SK-N-SH (cell line): ENCODE data around the gene BCL2L13. TPM values are rescaled to one million over a fixed set of nuclear protein-coding genes. Genes with fewer than 3 reads are reported as not detected.

Experiments
- CTCF ChIA-PET: fragments of 300-600, 350-600 bp; formaldehyde crosslinking; extraction: SDS; loops from one replicate; lab custom pipeline; 2021; lab: Yijun Ruan, JAX
- POLR2A ChIA-PET: fragments of 350-600 bp; sonication (Branson Sonifier 250); formaldehyde crosslinking; extraction: SDS; loops from one replicate; lab custom pipeline; 2020; ENCODE audit warnings: antibody characterized with exemption, inconsistent platforms; lab: Yijun Ruan, JAX
- DNase-seq: peaks from one replicate; pipeline ENCODE4 v3.0.0; 2012
- H2AFZ ChIP-seq: fragments of 200-600 bp; sonication (generic); 2 replicates; pipeline ENCODE4 v1.8.1; 2016; ENCODE audit warnings: antibody characterized with exemption, mild to moderate bottlenecking, low read depth
- H3F3A ChIP-seq: fragments of 200-600 bp; sonication (generic); replicated peaks from 2 replicates; pipeline ENCODE3; 2016; ENCODE audit warnings: antibody characterized with exemption, mild to moderate bottlenecking; ENCODE audit not compliant: insufficient read depth
- H3K27ac ChIP-seq, 2 experiments: fragments of 200-500 bp in 1 of 2; fragments of 200-600 bp in 1 of 2; sonication (Bioruptor generic) in 1 of 2; sonication (generic), shearing (Covaris generic) in 1 of 2; 2 replicates each; pipeline versions ENCODE4 v1.5.1 to v1.6.1; 2014 to 2016; ENCODE audit warnings: low read depth in 2 of 2, inconsistent platforms in 1 of 2, low read length in 1 of 2, mild to moderate bottlenecking in 1 of 2, mixed read lengths in 1 of 2
- H3K27me3 ChIP-seq: fragments of 200-600 bp; sonication (generic), shearing (Covaris generic); 2 replicates; pipeline ENCODE4 v1.6.1; 2016; ENCODE audit warnings: mixed run types; ENCODE audit not compliant: insufficient read depth
- H3K36me3 ChIP-seq, 2 experiments: fragments of 200-500 bp in 1 of 2; fragments of 200-600 bp in 1 of 2; sonication (Bioruptor generic) in 1 of 2; sonication (generic) in 1 of 2; replicated peaks in 1 of 2; 2 replicates each; pipeline versions ENCODE3 to v1.5.1; 2014 to 2016; ENCODE audit warnings: low read length in 1 of 2, mild to moderate bottlenecking in 1 of 2; ENCODE audit not compliant: insufficient read depth in 2 of 2, control insufficient read depth in 1 of 2
- H3K4me1 ChIP-seq, 2 experiments: fragments of 200-500 bp in 1 of 2; fragments of 200-600 bp in 1 of 2; sonication (Bioruptor generic) in 1 of 2; sonication (generic), shearing (Covaris generic) in 1 of 2; 2 replicates each; pipeline versions ENCODE4 v1.5.1 to v1.6.1; 2014 to 2016; ENCODE audit warnings: low read depth in 1 of 2, low read length in 1 of 2, mixed run types in 1 of 2; ENCODE audit not compliant: insufficient read depth in 2 of 2, control insufficient read depth in 1 of 2
- H3K4me2 ChIP-seq: fragments of 200-600 bp; sonication (generic), shearing (Covaris generic); 2 replicates; pipeline ENCODE4 v1.6.1; 2017; ENCODE audit warnings: mixed run types
- H3K4me3 ChIP-seq, 2 experiments: fragments of 200-500 bp in 1 of 2; fragments of 200-600 bp in 1 of 2; sonication (Bioruptor generic) in 1 of 2; sonication (generic), shearing (Covaris generic) in 1 of 2; 2 replicates each; pipeline versions ENCODE4 v1.5.1 to v1.8.1; 2014 to 2016; ENCODE audit warnings: low read depth in 2 of 2, inconsistent platforms in 1 of 2, low read length in 1 of 2, mild to moderate bottlenecking in 1 of 2, mixed read lengths in 1 of 2, moderate library complexity in 1 of 2
- H3K79me2 ChIP-seq: fragments of 200-600 bp; sonication (generic); 2 replicates; pipeline ENCODE4 v1.8.1; 2017; ENCODE audit warnings: mild to moderate bottlenecking; ENCODE audit not compliant: insufficient read depth
- H3K9ac ChIP-seq: fragments of 200-600 bp; sonication (generic); 2 replicates; pipeline ENCODE4 v1.6.1; 2017; ENCODE audit warnings: mixed run types
- H3K9me2 ChIP-seq: fragments of 200-600 bp; sonication (generic); 2 replicates; pipeline ENCODE4 v1.6.1; 2017; ENCODE audit warnings: mixed run types
- H3K9me3 ChIP-seq: fragments of 200-600 bp; sonication (generic); 2 replicates; pipeline ENCODE4 v1.6.1; 2017; ENCODE audit warnings: mixed run types, mild to moderate bottlenecking, moderate library complexity
- H4K20me1 ChIP-seq: fragments of 200-600 bp; sonication (generic); 2 replicates; pipeline ENCODE4 v1.6.1; 2017; ENCODE audit warnings: mild to moderate bottlenecking, mixed run types; ENCODE audit not compliant: insufficient read depth
- CTCF ChIP-seq: fragments of 200-600 bp; sonication (generic); IDR thresholded peaks from 2 replicates; pipeline ENCODE4 v1.6.1; 2017; ENCODE audit warnings: antibody characterized with exemption, mild to moderate bottlenecking, moderate library complexity
- ELF1 ChIP-seq: IDR thresholded peaks from 2 replicates; pipeline ENCODE4 v1.4.0; 2012
- EZH2phosphoT487 ChIP-seq: fragments of 200-600 bp; sonication (generic); IDR thresholded peaks from 2 replicates; pipeline ENCODE4 v1.6.1; 2017; ENCODE audit warnings: low read depth, mixed run types, mild to moderate bottlenecking, antibody characterized with exemption, moderate library complexity, borderline replicate concordance
- FOSL2 ChIP-seq: IDR thresholded peaks from 2 replicates; pipeline ENCODE4 v1.4.0; 2012; ENCODE audit warnings: low read depth, mild to moderate bottlenecking, moderate library complexity, borderline replicate concordance
- FOXJ3 ChIP-seq: sonication (generic); formaldehyde crosslinking; IDR thresholded peaks from 2 replicates; pipeline ENCODE4 v1.5.1; 2020; ENCODE audit warnings: mild to moderate bottlenecking, missing genetic modification reagents
- FOXM1 ChIP-seq: IDR thresholded peaks from 2 replicates; pipeline ENCODE4 v1.4.0; 2012; ENCODE audit warnings: low read depth, mild to moderate bottlenecking
- GABPA ChIP-seq: IDR thresholded peaks from 2 replicates; pipeline ENCODE4 v1.4.0; 2012; ENCODE audit warnings: low read depth, mild to moderate bottlenecking
- JUND ChIP-seq: IDR thresholded peaks from 2 replicates; pipeline ENCODE4 v1.4.0; 2012
- NFIC ChIP-seq: IDR thresholded peaks from 2 replicates; pipeline ENCODE4 v1.4.0; 2012; ENCODE audit warnings: borderline replicate concordance
- NRF1 ChIP-seq: IDR thresholded peaks from 2 replicates; pipeline ENCODE4 v1.6.1; 2012; ENCODE audit warnings: low read depth, mild to moderate bottlenecking, low read length
- PBX3 ChIP-seq: IDR thresholded peaks from 2 replicates; pipeline ENCODE4; 2012
- REST ChIP-seq: IDR thresholded peaks from 2 replicates; pipeline ENCODE4 v1.6.1; 2012; ENCODE audit warnings: mild to moderate bottlenecking, low read depth, low read length, moderate library complexity
- RXRA ChIP-seq: IDR thresholded peaks from 2 replicates; pipeline ENCODE4 v1.4.0; 2012; ENCODE audit warnings: low read depth, mild to moderate bottlenecking, borderline replicate concordance
- SIN3A ChIP-seq: IDR thresholded peaks from 2 replicates; pipeline ENCODE4 v1.6.1; 2012; ENCODE audit warnings: low read depth, mild to moderate bottlenecking, low read length, moderate library complexity, borderline replicate concordance
- SMC3 ChIP-seq: IDR thresholded peaks from 2 replicates; pipeline ENCODE4 v1.6.1; 2012; ENCODE audit warnings: low read depth, low read length, improper control_type of control experiment
- TCF12 ChIP-seq: IDR thresholded peaks from 2 replicates; pipeline ENCODE4 v1.4.0; 2012
- YY1 ChIP-seq: IDR thresholded peaks from 2 replicates; pipeline ENCODE4 v1.4.0; 2012; ENCODE audit warnings: low read depth, mild to moderate bottlenecking
- WGBS: methylation state at CpG from one replicate; pipeline ENCODE4 v1.1.6; 2017; ENCODE audit warnings: low lambda C conversion rate; 5-methylcytosine and 5-hydroxymethylcytosine counted together
- polyA plus RNA-seq, 3 experiments: library from polyadenylated mRNA; depleted of rRNA; stranded (reverse); fragments of >200 nt; gene quantifications; 2 replicates each; pipeline ENCODE4 v1.2.3, GENCODE V29; 2012

Gene BCL2L13
- polyA plus RNA-seq, 1 of the 3 experiments (the other 2 are of a cell fraction), result 37.1 TPM

- Histone ChIP-seq H3K4me2 (no peak overlapping the region), H3K27ac (no peak overlapping the region), H3K9me2 (no peaks in the 10 kb centered on the region), H4K20me1 (no peaks in the 10 kb centered on the region), H3K4me1 (peaks cover 0 to 2% of the 10 kb centered on the region in 2 experiments; a peak in 1 of 4 replicates), H3K79me2 (no peaks in the 10 kb centered on the region), H2AFZ (no peak overlapping the region), H3K27me3 (no peaks in the 10 kb centered on the region), H3K9me3 (no peaks in the 10 kb centered on the region), H3K36me3 (peaks cover 0 to 11% of the 10 kb centered on the region in 2 experiments), H3K4me3 (no peak overlapping the region), H3K9ac (no peak overlapping the region), H3F3A (no peaks in the 10 kb centered on the region)
- POLR2A ChIA-PET, result interaction anchor here (1.3 kb wide), 1 partner anchor 32 kb away, joined by 3 read pairs; the partner anchor contains the start of gene BID
- DNase-seq, result no peak
- 69% methylated on average over 16 of the region's 18 CpGs for WGBS
- TF ChIP-seq TCF12, result no peak
- TF ChIP-seq SIN3A, result no peak
- no peak for TF ChIP-seq NRF1
- TF ChIP-seq GABPA, result no peak
- TF ChIP-seq CTCF, result no peak
- TF ChIP-seq NFIC, result no peak
- no peak for TF ChIP-seq YY1
- no peak for TF ChIP-seq FOXM1
- TF ChIP-seq JUND, result no peak
- no peak for TF ChIP-seq EZH2phosphoT487
- TF ChIP-seq RXRA, result no peak
- TF ChIP-seq ELF1, result no peak
- no peak for TF ChIP-seq REST
- TF ChIP-seq FOSL2, result no peak
- TF ChIP-seq SMC3, result no peak
- TF ChIP-seq FOXJ3 (CRISPR knock-in tag), result no peak
- no peak for TF ChIP-seq PBX3
- CTCF ChIA-PET, result interaction anchor here (0.6 to 6.0 kb wide), 47 partner anchors 8 to 408 kb away, joined by 3 to 62 read pairs (median 5); partner anchors contain the start of genes BID, PEX26 and USP18
These were observed 103.4 kb downstream of the BCL2L13 start for GRCh38 chr22:17741866-17742526.
